Stomach (tissue), 4 donors: ENCODE measurements around the gene SUMO1.

Experiments
- CTCF ChIP-seq, 7 experiments: fragments of 450-650 bp in 4 of 7; fragments of 200-600 bp in 3 of 7; sonication (generic) in 3 of 7; IDR thresholded peaks; one replicate each; pipeline ENCODE4 v1.5.1; 2016 to 2019; ENCODE audit warnings: antibody characterized with exemption in 7 of 7, control low read depth in 2 of 7, mild to moderate bottlenecking in 1 of 7
- POLR2A ChIP-seq, 4 donors: fragments of 450-650 bp; IDR thresholded peaks; one replicate each; pipeline ENCODE4 v1.6.1; 2016; ENCODE audit warnings: antibody characterized with exemption in 4 of 4, control low read depth in 2 of 4, mild to moderate bottlenecking in 1 of 4, moderate library complexity in 1 of 4
- POLR2AphosphoS5 ChIP-seq, 3 donors: sonication (generic); formaldehyde crosslinking; IDR thresholded peaks; one replicate each; pipeline ENCODE4 v1.6.1; 2016; ENCODE audit warnings: antibody characterized with exemption in 3 of 3

GRCh38 chr2:202194418-202194817 is 44.0 kb downstream of the SUMO1 start:
- TF ChIP-seq CTCF (IDR thresholded peaks at IDR 0.05) = no peak
- TF ChIP-seq POLR2A (IDR thresholded peaks at IDR 0.05) = no peak
- TF ChIP-seq POLR2AphosphoS5 (IDR thresholded peaks at IDR 0.05) = no peak
